Cardiac muscle cell (in vitro differentiated cells and primary cell): ENCODE results near the gene TLR9. TPM values are rescaled to one million over a fixed set of nuclear protein-coding genes. Genes with fewer than 3 reads are reported as not detected.

Experiments
- DNase-seq, 2 donors: peaks; one replicate each; pipeline versions ENCODE4 v3.0.0 to v3.0.0-alpha.2; 2010 to 2017; ENCODE audit warnings: low read depth in 1 of 2, low spot score in 1 of 2
- H3K27ac ChIP-seq: fragments of 200-600 bp; sonication (generic); 2 replicates; pipeline ENCODE4 v1.5.1; 2016
- H3K27me3 ChIP-seq: fragments of 200-600 bp; sonication (generic); 2 replicates; pipeline ENCODE4 v1.6.0; 2016; ENCODE audit warnings: control low read depth
- H3K36me3 ChIP-seq: fragments of 200-600 bp; sonication (generic); 2 replicates; pipeline ENCODE4 v1.5.1; 2016; ENCODE audit warnings: control low read depth
- H3K4me1 ChIP-seq: fragments of 200-600 bp; sonication (generic); 2 replicates; pipeline ENCODE4 v1.8.1; 2017; ENCODE audit warnings: low read depth, mild to moderate bottlenecking, mixed run types
- H3K4me3 ChIP-seq: fragments of 200-600 bp; sonication (generic); 2 replicates; pipeline ENCODE4 v1.5.1; 2016; ENCODE audit warnings: mild to moderate bottlenecking
- H3K9me3 ChIP-seq: fragments of 200-600 bp; sonication (generic); 2 replicates; pipeline ENCODE4 v1.5.1; 2017; ENCODE audit warnings: low read depth, mild to moderate bottlenecking, control low read depth
- polyA plus RNA-seq: library from polyadenylated mRNA; unstranded; fragments of >200 nt; fragmentation: Nextera tagmentation; extraction: Ambion mirVana; gene quantifications from 2 replicates; pipeline ENCODE4 v1.2.1, GENCODE V29; 2016
- total RNA-seq: library from RNA; depleted of rRNA; stranded (reverse); fragments of >200 nt; gene quantifications from 2 replicates; pipeline ENCODE4 v1.2.3, GENCODE V29; 2016
- TF ChIP-seq, protein P1 (sequence below): IDR thresholded peaks from 2 replicates; pipeline ENCODE4 v1.5.1; 2012; ENCODE audit warnings: low read depth, mild to moderate bottlenecking, low read length

The TLR9 gene
- total and polyA plus RNA-seq, 2 experiments from 2014 or later = 0.15 TPM; not detected in 1

DNA sequence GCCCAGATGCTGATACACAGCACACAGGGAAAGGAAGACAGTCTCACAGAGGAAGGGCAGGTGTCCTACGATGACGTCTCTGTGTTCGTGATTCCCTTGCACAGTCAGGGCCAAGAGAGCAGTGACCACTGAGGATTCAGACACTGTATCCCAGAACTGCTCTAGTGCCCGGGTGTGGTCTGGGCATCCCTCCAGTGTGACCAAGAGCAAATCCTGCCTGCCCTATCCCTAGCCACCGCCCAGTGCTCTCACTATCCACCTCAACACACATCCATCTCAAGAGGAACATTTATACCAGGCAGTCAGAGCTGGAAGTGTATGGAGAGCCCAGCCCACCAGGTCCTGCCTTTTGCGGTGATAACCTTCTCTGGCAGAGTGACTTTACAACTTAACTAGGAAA lies 24.2 kb upstream of the TLR9 start:
- TF ChIP-seq, protein P1, sequence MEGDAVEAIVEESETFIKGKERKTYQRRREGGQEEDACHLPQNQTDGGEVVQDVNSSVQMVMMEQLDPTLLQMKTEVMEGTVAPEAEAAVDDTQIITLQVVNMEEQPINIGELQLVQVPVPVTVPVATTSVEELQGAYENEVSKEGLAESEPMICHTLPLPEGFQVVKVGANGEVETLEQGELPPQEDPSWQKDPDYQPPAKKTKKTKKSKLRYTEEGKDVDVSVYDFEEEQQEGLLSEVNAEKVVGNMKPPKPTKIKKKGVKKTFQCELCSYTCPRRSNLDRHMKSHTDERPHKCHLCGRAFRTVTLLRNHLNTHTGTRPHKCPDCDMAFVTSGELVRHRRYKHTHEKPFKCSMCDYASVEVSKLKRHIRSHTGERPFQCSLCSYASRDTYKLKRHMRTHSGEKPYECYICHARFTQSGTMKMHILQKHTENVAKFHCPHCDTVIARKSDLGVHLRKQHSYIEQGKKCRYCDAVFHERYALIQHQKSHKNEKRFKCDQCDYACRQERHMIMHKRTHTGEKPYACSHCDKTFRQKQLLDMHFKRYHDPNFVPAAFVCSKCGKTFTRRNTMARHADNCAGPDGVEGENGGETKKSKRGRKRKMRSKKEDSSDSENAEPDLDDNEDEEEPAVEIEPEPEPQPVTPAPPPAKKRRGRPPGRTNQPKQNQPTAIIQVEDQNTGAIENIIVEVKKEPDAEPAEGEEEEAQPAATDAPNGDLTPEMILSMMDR = no peak
- no peak for DNase-seq
- H3K36me3 ChIP-seq = peaks cover 22% of the 10 kb centered on the region
- no peak overlapping the region for H3K27ac ChIP-seq
- H3K4me1 ChIP-seq = no peaks in the 10 kb centered on the region
- no peaks in the 10 kb centered on the region for H3K9me3 ChIP-seq
- H3K4me3 ChIP-seq = no peak overlapping the region
- H3K27me3 ChIP-seq = peaks cover 3% of the 10 kb centered on the region

DNA sequence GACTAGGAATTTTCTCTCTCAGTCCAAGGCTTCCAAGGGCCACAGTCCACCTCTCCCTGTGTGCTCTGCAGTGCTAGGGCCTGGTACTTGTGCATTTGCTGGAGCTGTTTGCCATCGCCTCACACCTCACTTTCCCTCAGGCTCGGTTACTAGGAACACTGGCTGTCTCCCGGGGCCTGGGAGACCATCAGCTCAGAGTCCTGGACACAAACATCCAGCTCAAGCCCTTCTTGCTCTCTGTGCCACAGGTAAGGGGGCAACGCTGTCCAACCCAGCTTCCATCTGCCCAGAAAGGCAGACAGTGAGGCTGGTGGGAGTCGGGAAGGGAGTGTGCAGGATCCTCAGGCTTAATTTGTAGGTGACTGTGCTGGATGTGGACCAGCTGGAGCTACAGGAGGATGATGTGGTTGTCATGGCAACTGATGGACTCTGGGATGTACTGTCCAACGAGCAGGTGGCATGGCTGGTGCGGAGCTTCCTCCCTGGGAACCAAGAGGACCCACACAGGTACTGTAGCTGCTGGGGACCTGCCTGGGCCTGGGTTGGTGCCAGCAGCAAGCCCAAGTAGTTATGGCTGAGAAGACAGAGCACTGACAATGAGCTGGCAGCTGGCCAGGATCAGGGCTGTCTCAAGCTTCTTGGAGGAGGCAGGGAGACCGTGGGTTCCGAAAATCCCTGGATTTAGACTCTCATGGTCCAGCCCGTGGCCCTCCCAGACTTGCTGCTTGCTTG lies 23.5 kb upstream of the TLR9 start:
- H3K9me3 ChIP-seq = no peaks in the 10 kb centered on the region
- peaks cover 3% of the 10 kb centered on the region for H3K27me3 ChIP-seq
- TF ChIP-seq, protein P1 = no peak
- H3K4me1 ChIP-seq = no peaks in the 10 kb centered on the region
- H3K36me3 ChIP-seq = peaks cover 16% of the 10 kb centered on the region
- DNase-seq = no peak
- H3K4me3 ChIP-seq = no peak overlapping the region
- no peak overlapping the region for H3K27ac ChIP-seq

DNA sequence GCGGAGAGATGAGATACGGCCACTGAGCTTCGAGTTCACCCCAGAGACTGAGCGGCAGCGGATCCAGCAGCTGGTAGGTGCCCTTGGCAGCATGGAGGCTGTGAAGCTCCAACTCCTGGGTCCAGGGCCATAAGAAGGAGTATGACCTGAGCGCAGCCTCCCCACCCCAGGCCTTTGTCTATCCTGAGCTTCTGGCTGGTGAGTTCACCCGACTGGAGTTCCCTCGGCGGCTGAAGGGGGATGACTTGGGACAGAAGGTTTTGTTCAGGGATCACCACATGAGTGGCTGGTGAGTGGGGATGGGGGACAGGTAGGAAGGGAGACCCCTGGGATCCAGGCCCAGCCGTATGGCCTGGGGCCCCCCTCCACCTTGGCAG lies 22.7 kb upstream of the TLR9 start:
- peaks cover 8% of the 10 kb centered on the region for H3K36me3 ChIP-seq
- no peaks in the 10 kb centered on the region for H3K4me1 ChIP-seq
- no peaks in the 10 kb centered on the region for H3K9me3 ChIP-seq
- TF ChIP-seq, protein P1 = no peak
- no peak for DNase-seq
- H3K27ac ChIP-seq = no peak overlapping the region
- H3K27me3 ChIP-seq = peaks cover 3% of the 10 kb centered on the region
- H3K4me3 ChIP-seq = no peak overlapping the region

DNA sequence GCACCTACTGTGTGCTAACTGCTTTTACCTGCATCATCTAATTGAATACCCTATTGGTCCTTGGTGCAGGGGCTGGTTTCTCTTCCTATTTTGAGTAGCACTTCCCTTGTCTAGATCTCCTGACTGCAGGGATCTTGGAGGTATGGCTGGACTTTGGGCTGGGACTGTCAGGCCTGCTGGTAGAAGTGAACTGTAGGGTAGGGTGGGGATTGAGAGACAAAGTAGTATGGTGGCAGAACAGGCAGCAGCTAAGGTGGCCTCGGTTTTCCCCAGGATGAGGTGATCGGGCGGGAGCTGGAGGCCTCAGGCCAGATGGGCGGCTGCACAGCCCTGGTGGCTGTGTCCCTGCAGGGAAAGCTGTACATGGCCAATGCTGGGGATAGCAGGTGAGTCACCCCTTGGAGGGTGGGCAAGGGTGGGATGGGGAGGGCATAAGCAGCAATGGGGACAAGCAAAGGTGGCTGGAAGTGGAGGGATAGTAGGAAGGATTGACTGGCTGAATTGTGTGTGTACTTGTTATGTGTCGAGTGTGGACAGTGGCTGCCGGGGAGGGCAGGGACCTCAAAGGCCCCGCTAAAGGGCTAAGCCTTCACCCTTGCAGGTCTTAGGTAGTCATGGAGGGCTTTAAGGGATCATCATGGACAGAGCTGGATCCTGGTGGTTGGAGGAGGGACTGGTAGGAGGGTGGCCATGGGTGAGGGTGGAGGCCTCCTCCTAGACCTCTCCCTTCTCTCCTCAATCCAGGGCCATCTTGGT lies 22.1 kb upstream of the TLR9 start:
- Histone ChIP-seq H3K4me1 (no peaks in the 10 kb centered on the region), H3K27me3 (peaks cover 3% of the 10 kb centered on the region), H3K27ac (no peak overlapping the region), H3K4me3 (no peak overlapping the region), H3K36me3 (peaks cover 5% of the 10 kb centered on the region), H3K9me3 (no peaks in the 10 kb centered on the region)
- TF ChIP-seq, protein P1 = no peak
- no peak for DNase-seq

DNA sequence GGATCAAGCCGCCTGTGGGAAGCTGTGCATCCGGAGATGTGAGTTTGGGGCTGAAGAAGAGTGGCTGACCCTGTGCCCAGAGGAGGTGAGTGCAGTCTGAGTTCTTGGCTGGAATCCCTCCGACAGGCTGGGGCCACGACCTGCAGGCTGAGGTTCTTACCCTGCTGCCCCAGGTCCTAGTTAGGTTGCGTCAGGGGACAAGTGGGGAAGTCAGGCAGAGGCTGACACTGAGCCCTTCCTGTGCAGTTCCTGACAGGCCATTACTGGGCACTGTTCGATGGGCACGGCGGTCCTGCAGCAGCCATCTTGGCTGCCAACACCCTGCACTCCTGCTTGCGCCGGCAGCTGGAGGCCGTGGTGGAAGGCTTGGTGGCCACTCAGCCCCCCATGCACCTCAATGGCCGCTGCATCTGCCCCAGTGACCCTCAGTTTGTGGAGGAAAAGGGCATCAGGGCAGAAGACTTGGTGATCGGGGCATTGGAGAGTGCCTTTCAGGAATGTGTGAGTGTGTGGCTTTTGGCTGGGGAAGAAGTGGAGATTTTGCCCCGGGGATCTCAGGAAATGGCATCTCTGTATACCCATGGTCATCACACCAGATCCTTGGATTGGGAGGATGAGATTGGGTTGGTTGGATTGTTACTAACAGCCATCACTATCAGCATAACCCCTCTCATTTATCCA lies 21.4 kb upstream of the TLR9 start:
- no peak overlapping the region for H3K4me3 ChIP-seq

More for the DNA sequence above, 21.4 kb upstream of the TLR9 start:
- DNase-seq = no peak
- Histone ChIP-seq H3K27me3 (peaks cover 3% of the 10 kb centered on the region), H3K4me1 (no peaks in the 10 kb centered on the region), H3K36me3 (peaks cover 5% of the 10 kb centered on the region), H3K27ac (no peak overlapping the region), H3K9me3 (no peaks in the 10 kb centered on the region)
- TF ChIP-seq, protein P1 = no peak
